ENCODE measurements around the gene PPP1R14D.

Gene PPP1R14D

DNA sequence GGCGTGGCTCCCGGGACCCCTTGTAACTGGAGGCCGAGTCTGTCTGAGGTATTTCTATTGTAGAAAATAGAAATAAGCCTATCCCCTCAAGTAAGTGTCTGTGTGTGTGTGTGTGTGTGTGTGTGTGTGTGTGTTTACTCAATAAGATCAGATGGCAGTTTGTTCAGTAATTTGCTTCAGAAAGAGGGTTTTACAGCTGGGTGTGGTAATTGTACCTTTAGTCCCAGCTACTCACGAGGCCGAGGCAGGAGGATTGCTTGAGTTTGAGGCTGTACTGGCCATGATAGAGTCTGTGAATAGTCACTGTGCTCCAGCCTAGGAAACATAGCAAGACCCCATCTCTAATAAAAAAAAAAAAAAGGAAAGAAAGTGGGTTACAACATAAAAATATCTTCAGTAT, 24.0 kb upstream of the PPP1R14D start:
- no peak for DNase-seq (ENCODE audit: low read depth)

DNA sequence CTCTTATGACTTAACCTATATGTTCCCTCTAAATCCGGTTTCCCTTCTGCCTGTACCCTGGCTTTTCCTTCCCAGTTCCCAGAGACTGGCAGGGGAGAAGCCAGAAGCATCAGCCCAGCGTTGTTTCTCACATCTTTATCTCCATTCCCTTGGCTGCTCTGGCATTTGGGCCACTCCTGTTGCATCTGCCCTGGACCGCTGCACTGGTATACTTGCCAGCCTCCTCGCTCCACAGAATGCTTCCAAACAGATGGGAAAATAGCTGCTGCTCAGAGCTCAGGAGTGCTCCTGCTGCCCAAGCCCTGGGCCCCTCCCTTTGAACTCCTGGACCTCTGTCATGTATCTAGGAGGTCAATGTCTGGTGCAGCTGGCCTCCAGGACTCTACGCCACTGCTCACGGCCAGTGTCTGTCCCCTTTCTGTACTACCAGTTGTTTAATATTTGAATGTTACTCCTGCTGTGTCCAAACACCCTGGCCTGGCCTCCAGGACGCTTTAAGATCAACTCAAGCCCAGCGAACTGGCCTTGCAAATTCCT, 22.1 kb upstream of the PPP1R14D start:
- DNase-seq (ENCODE audit: low read depth) = no peak

DNA sequence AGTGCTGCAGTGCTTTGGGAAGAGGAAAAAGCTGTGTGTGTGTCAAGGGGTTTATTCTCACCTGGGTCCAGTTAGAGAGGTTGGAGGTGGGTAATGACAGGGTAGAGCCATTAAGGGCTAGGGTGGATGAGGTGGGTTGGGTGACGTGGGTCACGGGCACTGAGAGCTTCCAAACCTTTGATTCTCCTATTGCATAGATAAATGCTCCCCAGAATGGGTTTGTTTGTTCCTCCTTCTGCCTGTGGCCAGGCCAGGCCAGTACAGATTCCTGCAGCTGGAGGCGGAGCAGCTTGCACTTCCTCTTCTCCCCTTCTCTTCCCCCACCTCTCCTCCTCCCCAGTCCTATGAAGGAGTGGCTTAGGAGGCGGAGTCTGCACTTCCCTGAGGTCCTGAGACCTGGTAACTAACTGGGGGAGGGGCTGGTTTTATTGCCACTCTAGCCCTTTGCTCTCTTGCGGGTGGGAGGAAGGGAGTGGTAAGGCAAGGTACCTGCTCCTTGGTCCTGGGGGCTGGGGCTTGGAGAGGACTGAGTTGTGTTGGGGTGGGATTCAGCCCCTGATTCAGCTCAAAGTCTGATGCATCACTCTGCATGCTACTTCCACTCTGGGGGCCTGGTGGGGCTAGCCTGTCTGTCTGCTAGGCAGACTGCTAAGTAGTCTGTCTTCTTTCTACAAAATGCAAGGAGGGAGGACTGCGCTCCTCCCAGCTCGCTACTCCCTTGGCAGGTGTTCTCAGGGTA, 18.9 kb upstream of the PPP1R14D start:
- DNase-seq (ENCODE audit: low read depth) = no peak

DNA sequence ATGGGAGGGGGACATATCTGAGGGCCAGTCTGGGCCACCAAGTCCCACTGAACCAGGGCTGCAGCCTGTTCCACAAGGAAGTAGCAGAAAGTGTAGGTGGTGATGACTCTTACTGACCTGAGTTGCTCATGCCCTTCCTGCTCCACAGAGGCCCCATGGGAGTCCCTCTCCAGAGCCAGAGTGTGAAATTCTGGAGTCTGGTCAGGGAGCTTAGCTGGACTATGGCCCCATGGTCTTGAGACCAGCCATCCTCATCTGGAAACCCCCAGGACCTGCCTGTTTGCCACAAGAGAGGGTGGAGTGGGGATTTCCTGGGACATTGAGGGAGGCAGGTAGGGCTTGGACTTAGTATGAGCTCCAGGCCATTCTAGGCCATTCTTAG, 18.3 kb upstream of the PPP1R14D start:
- no peak for DNase-seq (ENCODE audit: low read depth)

DNA sequence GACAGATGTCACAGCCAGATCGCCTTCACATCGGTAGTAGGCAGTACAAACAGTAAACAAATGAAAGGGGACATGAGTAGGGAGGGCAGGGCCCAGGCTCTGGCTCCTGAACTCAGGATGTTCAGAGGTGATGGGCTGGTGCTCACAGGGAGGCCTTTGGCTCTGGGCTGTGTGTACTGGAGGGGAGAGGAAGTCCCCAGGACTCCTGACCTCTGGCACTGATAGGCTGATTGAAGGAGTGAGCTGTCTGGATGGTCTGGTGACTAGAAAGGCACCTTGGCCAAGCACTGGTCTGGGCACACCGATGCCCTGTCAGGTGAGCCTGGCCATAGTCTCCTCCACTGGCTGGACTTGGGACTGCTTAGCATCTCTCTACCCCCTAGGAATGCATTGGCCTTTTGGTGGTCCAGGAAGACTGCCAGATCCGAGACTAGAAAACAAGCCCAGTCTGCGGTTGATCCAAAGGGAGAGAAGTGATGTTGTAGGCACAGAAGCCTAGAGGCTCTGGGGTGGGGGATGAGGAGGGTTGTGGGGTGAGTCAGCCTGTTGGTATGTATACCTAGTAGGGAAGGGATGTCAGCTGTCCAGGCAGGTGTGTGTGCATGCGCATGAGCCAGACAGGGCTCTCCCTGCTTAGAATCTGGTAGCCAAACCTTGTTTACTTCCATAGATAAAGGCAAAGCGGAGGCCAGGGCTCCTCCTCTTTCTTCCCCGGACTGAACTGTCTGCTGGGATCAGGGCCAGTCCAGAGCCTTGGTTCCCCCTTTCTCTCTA, 17.2 kb upstream of the PPP1R14D start:
- no peak for DNase-seq (ENCODE audit: low read depth)

DNA sequence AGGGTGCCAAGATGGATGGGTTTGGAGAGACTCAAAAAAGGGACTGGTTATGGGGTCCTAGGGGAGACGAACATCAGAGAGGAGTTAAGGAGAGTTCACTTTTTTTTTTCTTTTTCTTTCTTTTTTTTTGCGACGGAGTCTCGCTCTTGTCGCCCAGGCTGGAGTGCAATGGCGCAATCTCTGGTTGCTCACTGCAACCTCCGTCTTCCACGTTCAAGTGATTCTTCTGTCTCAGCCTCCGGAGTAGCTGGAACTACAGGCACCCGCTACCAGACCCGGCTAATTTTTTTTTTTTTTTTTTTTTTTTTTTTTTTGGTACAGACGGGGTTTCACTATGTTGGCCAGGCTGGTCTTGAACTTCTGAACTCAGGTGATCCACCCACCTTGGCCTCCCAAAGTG, 16.5 kb upstream of the PPP1R14D start:
- no peak for DNase-seq (ENCODE audit: low read depth)

DNA sequence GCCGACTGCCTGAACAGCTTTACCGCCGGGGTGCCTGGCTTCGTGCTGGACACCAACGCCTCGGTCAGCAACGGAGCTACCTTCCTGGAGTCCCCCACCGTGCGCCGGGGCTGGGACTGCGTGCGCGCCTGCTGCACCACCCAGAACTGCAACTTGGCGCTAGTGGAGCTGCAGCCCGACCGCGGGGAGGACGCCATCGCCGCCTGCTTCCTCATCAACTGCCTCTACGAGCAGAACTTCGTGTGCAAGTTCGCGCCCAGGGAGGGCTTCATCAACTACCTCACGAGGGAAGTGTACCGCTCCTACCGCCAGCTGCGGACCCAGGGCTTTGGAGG, 16.2 kb upstream of the PPP1R14D start:
- DNase-seq (ENCODE audit: low read depth) = no peak

DNA sequence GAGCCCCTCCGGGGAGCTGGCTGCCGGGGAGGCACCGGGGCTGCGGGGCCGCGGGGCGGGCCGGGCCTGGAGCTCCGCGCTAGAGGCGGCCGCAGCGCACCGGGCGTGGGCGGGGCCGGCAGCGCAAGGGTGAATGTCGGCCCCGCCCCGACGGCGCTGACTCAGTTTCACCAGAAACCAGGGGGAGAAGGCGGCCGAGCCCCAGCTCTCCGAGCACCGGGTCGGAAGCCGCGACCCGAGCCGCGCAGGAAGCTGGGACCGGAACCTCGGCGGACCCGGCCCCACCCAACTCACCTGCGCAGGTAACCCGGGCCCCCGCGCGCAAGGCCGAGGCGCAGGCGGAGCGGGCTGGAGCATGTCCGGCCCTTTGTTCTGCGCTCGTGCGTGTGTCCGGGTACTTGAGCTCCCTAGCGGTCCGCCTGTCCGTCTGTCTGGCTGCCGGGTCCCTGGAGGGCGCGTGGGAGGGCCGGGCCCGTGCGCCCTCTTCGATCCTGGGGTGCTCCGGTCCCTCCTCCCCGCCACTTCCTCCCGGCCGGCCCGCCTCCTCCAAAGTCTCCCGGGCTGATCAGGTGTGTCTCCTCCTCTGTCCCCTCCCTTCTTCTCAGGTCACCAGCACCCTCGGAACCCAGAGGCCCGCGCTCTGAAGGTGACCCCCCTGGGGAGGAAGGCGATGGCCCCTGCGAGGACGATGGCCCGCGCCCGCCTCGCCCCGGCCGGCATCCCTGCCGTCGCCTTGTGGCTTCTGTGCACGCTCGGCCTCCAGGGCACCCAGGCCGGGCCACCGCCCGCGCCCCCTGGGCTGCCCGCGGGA, 15.6 kb upstream of the PPP1R14D start, which contains the start of gene SPINT1:
Gene SPINT1 (plus strand): TSS at position 164 of the 811 bp plus-strand sequence. CDS start 507 bp downstream, at position 671.
- peak; percentile 76 for DNase-seq (ENCODE audit: low read depth)

DNA sequence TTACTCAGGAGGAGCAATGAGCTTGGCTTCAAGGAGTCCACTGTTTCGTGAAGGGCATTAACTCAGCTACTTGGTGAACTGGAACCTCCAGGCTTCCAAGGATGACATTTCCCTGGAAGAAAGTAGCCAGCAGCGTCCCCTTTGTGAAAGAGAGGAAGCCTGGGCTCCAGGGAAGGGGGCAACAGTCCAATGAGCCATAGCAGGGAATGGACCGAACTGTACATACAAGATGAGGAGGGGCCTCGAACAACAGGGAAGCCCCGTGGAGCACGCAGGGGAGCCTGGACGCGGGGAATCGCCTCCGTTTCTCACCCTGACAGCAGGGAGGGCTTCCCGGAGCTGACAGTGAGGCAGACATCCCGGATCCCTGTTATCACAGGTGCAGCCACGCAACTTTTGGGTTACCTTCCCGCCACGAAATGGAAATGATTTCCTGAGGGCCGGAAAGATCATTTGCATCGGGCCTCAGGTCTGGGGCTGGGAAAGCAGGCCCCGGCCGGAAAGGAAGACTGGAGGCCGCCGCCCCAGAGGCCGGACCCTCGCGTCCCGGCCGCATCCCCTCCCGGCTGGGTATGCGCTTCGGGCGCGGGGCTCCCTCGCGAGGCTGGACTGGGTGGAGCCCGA, 14.9 kb upstream of the PPP1R14D start:
- no peak for DNase-seq (ENCODE audit: low read depth)

DNA sequence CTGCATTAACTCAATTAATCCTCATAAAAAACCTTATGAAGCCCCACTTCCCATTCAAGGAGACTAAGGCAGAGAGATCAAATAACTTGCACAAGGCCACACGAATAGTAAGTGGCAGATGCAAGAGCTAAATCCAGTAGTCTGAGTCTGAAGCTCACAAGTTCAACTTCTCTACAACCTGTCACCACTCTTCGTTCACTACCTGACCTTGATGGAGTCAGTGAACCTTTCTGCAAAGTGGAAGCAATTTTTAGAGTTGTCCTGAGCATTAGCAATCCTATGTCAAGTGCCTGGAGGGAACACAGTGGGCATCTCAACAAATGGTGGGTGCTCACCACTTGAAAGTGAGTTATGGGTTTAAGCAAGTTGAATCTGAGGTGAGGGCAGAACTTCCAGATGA, 13.2 kb upstream of the PPP1R14D start:
- no peak for DNase-seq (ENCODE audit: low read depth)

DNA sequence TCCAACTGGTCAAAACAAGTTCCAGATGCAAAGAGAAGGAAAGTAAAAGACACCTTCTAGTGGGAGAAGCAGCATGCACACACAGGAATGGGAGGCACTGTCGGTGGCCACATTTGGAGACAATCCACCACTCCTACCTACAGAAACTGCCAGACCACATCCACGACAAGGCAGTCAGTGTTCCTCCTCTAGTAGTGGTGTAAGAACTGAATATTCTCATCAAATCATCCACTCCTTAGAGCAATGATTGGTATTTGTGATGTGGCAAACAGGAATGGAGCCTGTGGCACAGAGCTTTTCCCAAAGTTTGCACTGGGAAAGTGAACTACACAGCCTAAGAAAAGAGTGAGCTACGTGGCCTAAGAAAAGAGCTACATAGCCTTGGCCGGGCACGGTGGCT, 10.2 kb upstream of the PPP1R14D start:
- DNase-seq (ENCODE audit: low read depth) = no peak

DNA sequence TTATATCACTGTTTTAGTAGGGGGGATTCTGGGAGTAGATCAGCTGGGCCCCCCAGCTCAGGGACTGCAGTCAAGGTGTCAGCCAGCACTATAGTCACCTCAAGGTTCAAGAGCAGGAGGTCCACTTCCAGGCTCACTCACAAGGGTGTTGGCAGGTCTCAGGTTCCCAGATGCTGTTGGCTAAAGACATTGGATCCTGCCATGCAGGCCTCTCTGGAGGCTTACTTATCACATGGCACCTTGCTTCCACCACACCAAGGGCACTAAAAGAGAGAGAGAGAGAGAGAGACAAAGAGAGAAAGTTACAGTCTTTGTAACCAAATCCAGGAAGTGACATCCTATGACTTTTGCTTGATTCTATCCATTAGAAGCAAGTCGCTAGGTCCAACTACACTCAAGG, 7.5 kb upstream of the PPP1R14D start:
- DNase-seq (ENCODE audit: low read depth) = no peak

DNA sequence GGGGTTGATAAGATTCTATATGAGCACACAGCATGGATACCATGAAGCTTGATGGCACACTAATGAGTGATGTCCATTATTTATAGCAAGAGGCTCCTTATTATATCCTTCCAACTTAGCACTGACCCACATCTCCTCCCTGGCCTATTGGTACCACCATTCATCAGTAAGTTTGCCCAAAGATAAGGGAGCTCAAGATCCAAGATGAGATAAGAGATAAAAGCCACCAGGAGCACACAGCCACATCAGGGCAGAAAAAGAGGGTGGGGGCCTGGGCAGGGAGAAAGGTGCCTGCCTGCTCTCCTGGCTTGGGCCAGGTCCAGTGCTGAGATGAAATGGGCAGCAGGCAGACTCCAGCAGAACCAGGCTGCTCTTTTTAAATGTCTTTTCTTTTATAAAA, 4.4 kb upstream of the PPP1R14D start:
- no peak for DNase-seq (ENCODE audit: low read depth)

DNA sequence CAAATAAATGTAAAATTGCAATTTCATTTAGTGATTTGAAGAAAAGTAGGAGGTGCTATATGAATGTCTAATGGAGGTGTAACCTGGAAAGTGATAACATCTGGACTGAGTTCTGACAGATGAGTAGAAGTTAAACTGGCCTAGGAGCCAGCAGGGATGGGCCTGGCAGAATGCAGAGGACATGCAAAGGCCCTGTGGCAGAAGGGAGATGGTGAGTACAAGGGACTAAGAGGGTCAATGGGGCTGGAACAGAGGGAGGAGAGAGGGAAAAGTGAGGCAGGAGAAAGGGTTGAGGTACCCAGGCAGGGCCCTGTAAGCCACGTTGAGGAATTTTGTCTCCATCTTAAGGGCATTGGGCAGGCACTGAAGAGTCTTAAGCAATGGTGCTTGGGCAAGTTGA, 3.4 kb upstream of the PPP1R14D start:
- DNase-seq (ENCODE audit: low read depth) = no peak

DNA sequence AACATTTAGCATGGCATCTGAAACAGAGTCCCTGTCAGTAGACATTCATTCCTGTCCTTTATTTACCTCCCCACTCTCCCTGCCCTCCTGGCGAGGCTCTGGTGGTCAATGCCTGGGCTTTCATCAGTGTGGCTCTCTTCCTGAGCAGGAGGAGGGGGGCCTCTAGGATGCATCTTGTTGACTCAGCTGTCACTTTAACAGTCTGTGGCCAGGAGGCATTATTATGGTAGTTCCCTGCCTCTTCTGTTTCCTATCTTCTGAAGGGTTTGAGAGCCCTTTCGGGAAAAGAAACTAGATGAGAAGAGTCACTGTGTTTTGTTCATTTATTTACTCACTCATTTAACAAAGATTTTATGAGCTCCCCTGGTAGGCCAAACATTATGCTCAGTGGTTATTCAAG, 2.4 kb upstream of the PPP1R14D start:
- no peak for DNase-seq (ENCODE audit: low read depth)

DNA sequence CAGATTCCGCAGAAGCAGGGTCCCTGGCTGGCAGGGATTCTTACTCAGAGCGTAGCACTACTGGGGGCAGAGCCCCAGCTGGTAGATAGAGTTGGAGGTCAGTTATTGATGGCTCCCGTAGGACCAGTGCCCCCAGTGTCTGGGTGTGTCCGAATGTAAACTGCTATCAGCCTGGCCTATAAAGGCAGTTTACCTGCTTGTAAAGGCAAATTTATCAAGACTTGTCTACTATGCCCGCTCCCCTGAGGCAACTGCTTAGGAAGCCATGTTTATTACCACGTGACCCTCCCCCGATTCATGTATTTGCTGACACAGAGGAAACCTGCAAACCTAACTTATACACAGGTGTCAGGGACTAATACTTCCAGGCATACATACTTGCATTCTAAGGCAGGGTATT, 607 bp upstream of the PPP1R14D start:
- DNase-seq (ENCODE audit: low read depth) = no peak

DNA sequence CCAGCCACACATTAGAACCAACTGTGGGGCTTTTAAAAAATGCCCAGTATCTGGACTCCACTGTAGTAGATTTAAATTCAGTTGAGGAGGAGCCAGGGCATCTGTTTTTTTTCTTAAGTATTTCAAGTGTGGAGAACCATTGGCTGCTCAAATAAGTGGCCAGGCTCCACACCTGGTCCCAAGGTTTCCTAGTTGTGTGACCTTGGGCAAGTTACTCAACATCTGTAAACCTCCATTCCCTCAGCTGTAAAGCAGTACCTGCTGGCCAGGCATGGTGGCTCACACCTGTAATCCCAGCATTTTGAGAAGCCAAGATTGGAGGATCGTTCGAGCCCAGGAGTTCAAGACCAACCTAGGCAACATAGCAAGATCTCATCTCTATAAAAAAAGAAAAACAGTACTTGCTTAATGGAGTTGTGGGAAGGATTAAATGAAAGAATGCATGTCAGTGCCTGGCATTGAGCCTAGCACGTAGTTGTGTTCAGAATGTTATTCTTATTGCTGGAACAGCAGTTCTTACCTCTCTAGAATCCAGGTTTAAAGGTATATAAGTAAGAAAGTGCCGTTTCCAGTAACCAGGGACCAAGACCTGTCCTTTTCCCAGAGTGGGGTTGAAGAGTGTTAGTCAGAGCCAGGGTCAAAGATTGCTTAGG, 2.0 kb downstream of the PPP1R14D start:
- DNase-seq (ENCODE audit: low read depth) = no peak

DNA sequence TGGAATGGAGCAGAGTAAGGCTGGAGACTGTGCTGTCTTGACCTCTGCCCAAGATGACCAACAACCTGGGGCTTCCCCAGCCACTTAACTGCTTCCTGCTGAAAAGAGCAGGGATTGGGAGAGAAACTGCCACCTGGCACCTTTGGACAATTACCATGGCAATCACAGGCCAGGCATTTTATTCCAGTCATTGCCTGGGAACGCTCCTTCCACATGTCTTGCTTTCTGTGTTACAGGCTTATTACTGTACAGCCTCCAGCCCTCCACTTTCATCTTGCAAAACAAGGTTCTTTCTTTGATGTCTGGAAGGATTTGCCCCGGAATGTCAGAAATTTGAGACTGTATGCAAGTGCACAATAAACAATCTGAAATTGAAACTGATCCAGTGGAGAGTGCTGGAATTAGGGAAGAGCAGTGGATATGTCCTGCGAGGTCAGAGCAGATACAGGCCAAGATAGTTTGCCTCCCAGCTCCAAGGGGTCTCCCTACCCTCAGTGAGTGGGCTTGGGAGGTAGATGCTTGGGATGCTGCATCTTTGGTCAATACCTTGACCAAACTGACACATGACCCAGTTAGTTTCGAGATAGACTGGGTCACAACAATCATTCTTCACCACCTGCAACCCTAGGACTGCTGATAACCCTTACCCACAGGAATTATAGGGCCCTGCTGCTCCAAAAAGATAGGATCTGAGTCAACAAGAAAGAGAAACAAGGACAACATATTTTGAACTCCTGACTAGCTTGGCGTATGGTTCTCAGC, 2.7 kb downstream of the PPP1R14D start:
- DNase-seq (ENCODE audit: low read depth) = no peak

DNA sequence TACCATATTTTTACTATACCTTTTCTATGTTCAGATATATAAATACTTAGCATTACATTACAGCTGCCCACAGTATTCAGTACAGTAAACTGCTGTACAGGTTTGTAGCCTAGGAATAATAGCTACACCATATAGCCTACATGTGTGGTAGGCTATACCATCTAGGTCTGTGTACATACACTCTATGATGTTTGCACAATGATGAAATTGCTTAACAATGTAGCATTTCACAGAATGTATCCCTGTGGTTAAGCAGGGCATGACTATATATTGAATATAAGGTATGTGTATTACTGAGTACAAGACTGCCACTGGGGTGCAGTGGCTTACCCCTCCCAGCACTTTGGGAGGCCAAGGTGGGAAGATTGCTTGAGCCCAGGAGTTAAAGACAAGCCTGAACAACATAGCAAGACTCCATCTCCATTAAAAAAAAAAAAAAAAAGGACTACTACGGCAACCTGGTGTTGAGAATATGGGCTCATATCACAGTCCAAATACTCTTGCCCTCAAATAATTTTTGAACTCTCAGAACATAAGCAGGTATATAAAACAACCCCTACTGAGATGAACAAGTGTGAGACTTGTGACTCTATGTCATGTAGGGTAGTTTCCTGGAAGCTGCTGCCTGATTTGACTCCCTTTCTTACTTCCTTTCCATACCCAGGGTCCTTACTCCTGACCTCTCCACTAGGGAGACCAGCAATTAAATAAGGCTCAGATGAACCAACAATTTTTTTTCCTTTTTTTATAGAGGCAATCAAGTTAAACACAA, 4.8 kb downstream of the PPP1R14D start:
- DNase-seq (ENCODE audit: low read depth) = no peak

DNA sequence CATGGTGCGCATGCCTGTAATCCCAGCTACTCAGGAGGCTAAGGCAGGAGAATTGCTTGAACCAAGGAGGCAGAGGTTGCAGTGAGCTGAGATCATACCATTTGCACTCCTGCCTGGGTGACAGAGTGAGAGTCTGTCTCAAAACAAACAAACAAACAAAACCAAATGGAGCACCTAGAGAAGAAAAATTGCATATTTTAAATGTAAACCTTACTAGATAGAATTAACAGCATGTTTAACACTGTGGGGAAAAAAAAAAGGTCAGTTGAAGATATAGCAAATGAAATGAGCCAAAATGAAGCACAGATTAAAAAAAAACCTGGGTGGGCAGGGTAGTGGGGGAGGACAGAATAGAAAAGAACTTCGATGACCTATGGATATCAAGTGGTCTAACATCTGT, 7.3 kb downstream of the PPP1R14D start:
- no peak for DNase-seq (ENCODE audit: low read depth)
